Occipital lobe (tissue), 2 donors: ENCODE data around the gene ETS1. TPM values are rescaled to one million over a fixed set of nuclear protein-coding genes. Genes with fewer than 3 reads are reported as not detected.

Experiments
- DNase-seq: peaks from one replicate; lab custom pipeline; 2025; lab: John Stamatoyannopoulos, UW
- total RNA-seq: library from RNA; depleted of rRNA; stranded (reverse); fragments of >200 nt; gene quantifications from one replicate; pipeline ENCODE4 v1.2.3, GENCODE V29; 2014

Gene ETS1
- total RNA-seq, 1 donor from 2014 or later, result 14.0 TPM

GRCh38 chr11:128504486-128504885 lies 82.9 kb downstream of the ETS1 start:
- DNase-seq, result no peak

GRCh38 chr11:128503245-128503991 lies 83.9 kb downstream of the ETS1 start:
- no peak for DNase-seq

GRCh38 chr11:128502726-128503125 lies 84.6 kb downstream of the ETS1 start:
- no peak for DNase-seq

GRCh38 chr11:128501632-128502549 lies 85.5 kb downstream of the ETS1 start:
- DNase-seq, result no peak

- DNase-seq, result no peak
Observed at GRCh38 chr11:128501008-128501407, 86.3 kb downstream of the ETS1 start.

GRCh38 chr11:128500493-128500892 lies 86.9 kb downstream of the ETS1 start:
- DNase-seq, result no peak

GRCh38 chr11:128499613-128500253 lies 87.6 kb downstream of the ETS1 start:
- DNase-seq, result no peak

- DNase-seq, result no peak
Observed at GRCh38 chr11:128498721-128499245, 88.6 kb downstream of the ETS1 start.

GRCh38 chr11:128497776-128498095 lies 89.6 kb downstream of the ETS1 start:
- no peak for DNase-seq

- no peak for DNase-seq
Observed at GRCh38 chr11:128497061-128497775, 90.1 kb downstream of the ETS1 start.

GRCh38 chr11:128496692-128497060 lies 90.7 kb downstream of the ETS1 start:
- DNase-seq, result no peak

- no peak for DNase-seq
Observed at GRCh38 chr11:128496249-128496648, 91.1 kb downstream of the ETS1 start.

GRCh38 chr11:128494418-128495332 lies 92.7 kb downstream of the ETS1 start:
- DNase-seq, result no peak

- no peak for DNase-seq
Observed at GRCh38 chr11:128493570-128493965, 93.8 kb downstream of the ETS1 start.

- no peak for DNase-seq
Observed at GRCh38 chr11:128492903-128493569, 94.3 kb downstream of the ETS1 start.

GRCh38 chr11:128492461-128492860 lies 94.9 kb downstream of the ETS1 start:
- no peak for DNase-seq

- no peak for DNase-seq
Observed at GRCh38 chr11:128491195-128491936, 96.0 kb downstream of the ETS1 start.

GRCh38 chr11:128490092-128490491 lies 97.3 kb downstream of the ETS1 start:
- DNase-seq, result no peak

- DNase-seq, result no peak
Observed at GRCh38 chr11:128488471-128488870, 98.9 kb downstream of the ETS1 start.
